ENCODE data around the gene ATP2B3. TPM values are rescaled to one million over a fixed set of nuclear protein-coding genes. Genes with fewer than 3 reads are reported as not detected.

The ATP2B3 gene
- total and polyA plus RNA-seq, 2 experiments from 2014 or later = 0.17 TPM; not detected in 1

- H3K4me1 Mint-ChIP-seq = peaks cover 5% of the 10 kb centered on the region; the same call in 1 of the 3 replicates
- ATAC-seq (no peak), DNase-seq (ENCODE audit: low spot score) (no peak)
- no peak overlapping the region for H2AFZ ChIP-seq
- no peaks in the 10 kb centered on the region for H3K27me3 Mint-ChIP-seq (ENCODE audit: insufficient read depth, low read depth, poor library complexity)
- H4K20me1 ChIP-seq (replicated peaks; ENCODE audit: insufficient read depth) = no peaks in the 10 kb centered on the region; the same call in 1 of the 2 replicates
- TF ChIP-seq, protein P1, sequence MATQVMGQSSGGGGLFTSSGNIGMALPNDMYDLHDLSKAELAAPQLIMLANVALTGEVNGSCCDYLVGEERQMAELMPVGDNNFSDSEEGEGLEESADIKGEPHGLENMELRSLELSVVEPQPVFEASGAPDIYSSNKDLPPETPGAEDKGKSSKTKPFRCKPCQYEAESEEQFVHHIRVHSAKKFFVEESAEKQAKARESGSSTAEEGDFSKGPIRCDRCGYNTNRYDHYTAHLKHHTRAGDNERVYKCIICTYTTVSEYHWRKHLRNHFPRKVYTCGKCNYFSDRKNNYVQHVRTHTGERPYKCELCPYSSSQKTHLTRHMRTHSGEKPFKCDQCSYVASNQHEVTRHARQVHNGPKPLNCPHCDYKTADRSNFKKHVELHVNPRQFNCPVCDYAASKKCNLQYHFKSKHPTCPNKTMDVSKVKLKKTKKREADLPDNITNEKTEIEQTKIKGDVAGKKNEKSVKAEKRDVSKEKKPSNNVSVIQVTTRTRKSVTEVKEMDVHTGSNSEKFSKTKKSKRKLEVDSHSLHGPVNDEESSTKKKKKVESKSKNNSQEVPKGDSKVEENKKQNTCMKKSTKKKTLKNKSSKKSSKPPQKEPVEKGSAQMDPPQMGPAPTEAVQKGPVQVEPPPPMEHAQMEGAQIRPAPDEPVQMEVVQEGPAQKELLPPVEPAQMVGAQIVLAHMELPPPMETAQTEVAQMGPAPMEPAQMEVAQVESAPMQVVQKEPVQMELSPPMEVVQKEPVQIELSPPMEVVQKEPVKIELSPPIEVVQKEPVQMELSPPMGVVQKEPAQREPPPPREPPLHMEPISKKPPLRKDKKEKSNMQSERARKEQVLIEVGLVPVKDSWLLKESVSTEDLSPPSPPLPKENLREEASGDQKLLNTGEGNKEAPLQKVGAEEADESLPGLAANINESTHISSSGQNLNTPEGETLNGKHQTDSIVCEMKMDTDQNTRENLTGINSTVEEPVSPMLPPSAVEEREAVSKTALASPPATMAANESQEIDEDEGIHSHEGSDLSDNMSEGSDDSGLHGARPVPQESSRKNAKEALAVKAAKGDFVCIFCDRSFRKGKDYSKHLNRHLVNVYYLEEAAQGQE (IDR thresholded peaks at IDR 0.05; ENCODE audit: unreplicated experiment) = no peak
- TF ChIP-seq ZNF331 (CRISPR knock-in tag; IDR thresholded peaks at IDR 0.05; ENCODE audit: low read depth) (no peak), EZH2phosphoT487 (IDR thresholded peaks at IDR 0.05; ENCODE audit: unreplicated experiment) (no peak), POLR2AphosphoS5 (IDR thresholded peaks at IDR 0.05; ENCODE audit: low read depth) (no peak), NANOG (IDR thresholded peaks at IDR 0.05; ENCODE audit: borderline replicate concordance) (no peak), EZH2 (IDR thresholded peaks at IDR 0.05; ENCODE audit: low read depth, unreplicated experiment) (no peak), ZNF114 (CRISPR knock-in tag; IDR thresholded peaks at IDR 0.05) (no peak)
- TF ChIP-seq, protein P2, sequence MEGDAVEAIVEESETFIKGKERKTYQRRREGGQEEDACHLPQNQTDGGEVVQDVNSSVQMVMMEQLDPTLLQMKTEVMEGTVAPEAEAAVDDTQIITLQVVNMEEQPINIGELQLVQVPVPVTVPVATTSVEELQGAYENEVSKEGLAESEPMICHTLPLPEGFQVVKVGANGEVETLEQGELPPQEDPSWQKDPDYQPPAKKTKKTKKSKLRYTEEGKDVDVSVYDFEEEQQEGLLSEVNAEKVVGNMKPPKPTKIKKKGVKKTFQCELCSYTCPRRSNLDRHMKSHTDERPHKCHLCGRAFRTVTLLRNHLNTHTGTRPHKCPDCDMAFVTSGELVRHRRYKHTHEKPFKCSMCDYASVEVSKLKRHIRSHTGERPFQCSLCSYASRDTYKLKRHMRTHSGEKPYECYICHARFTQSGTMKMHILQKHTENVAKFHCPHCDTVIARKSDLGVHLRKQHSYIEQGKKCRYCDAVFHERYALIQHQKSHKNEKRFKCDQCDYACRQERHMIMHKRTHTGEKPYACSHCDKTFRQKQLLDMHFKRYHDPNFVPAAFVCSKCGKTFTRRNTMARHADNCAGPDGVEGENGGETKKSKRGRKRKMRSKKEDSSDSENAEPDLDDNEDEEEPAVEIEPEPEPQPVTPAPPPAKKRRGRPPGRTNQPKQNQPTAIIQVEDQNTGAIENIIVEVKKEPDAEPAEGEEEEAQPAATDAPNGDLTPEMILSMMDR (conservative IDR thresholded peaks at IDR 0.05; ENCODE audit: low read depth in 2 of 2) = no peak
- TF ChIP-seq, protein P3, sequence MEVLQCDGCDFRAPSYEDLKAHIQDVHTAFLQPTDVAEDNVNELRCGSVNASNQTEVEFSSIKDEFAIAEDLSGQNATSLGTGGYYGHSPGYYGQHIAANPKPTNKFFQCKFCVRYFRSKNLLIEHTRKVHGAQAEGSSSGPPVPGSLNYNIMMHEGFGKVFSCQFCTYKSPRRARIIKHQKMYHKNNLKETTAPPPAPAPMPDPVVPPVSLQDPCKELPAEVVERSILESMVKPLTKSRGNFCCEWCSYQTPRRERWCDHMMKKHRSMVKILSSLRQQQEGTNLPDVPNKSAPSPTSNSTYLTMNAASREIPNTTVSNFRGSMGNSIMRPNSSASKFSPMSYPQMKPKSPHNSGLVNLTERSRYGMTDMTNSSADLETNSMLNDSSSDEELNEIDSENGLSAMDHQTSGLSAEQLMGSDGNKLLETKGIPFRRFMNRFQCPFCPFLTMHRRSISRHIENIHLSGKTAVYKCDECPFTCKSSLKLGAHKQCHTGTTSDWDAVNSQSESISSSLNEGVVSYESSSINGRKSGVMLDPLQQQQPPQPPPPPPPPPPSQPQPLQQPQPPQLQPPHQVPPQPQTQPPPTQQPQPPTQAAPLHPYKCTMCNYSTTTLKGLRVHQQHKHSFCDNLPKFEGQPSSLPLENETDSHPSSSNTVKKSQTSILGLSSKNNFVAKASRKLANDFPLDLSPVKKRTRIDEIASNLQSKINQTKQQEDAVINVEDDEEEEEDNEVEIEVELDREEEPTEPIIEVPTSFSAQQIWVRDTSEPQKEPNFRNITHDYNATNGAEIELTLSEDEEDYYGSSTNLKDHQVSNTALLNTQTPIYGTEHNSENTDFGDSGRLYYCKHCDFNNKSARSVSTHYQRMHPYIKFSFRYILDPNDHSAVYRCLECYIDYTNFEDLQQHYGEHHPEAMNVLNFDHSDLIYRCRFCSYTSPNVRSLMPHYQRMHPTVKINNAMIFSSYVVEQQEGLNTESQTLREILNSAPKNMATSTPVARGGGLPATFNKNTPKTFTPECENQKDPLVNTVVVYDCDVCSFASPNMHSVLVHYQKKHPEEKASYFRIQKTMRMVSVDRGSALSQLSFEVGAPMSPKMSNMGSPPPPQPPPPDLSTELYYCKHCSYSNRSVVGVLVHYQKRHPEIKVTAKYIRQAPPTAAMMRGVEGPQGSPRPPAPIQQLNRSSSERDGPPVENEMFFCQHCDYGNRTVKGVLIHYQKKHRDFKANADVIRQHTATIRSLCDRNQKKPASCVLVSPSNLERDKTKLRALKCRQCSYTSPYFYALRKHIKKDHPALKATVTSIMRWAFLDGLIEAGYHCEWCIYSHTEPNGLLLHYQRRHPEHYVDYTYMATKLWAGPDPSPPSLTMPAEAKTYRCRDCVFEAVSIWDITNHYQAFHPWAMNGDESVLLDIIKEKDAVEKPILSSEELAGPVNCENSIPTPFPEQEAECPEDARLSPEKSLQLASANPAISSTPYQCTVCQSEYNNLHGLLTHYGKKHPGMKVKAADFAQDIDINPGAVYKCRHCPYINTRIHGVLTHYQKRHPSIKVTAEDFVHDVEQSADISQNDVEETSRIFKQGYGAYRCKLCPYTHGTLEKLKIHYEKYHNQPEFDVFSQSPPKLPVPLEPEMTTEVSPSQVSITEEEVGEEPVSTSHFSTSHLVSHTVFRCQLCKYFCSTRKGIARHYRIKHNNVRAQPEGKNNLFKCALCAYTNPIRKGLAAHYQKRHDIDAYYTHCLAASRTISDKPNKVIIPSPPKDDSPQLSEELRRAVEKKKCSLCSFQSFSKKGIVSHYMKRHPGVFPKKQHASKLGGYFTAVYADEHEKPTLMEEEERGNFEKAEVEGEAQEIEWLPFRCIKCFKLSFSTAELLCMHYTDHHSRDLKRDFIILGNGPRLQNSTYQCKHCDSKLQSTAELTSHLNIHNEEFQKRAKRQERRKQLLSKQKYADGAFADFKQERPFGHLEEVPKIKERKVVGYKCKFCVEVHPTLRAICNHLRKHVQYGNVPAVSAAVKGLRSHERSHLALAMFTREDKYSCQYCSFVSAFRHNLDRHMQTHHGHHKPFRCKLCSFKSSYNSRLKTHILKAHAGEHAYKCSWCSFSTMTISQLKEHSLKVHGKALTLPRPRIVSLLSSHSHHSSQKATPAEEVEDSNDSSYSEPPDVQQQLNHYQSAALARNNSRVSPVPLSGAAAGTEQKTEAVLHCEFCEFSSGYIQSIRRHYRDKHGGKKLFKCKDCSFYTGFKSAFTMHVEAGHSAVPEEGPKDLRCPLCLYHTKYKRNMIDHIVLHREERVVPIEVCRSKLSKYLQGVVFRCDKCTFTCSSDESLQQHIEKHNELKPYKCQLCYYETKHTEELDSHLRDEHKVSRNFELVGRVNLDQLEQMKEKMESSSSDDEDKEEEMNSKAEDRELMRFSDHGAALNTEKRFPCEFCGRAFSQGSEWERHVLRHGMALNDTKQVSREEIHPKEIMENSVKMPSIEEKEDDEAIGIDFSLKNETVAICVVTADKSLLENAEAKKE (CRISPR knock-in tag; IDR thresholded peaks at IDR 0.05) = no peak
- no peaks in the 10 kb centered on the region for H3K9me2 ChIP-seq (ENCODE audit: insufficient read depth)
- H3K4me3 ChIP-seq = no peak overlapping the region
- H3F3A ChIP-seq (replicated peaks; ENCODE audit: low read depth) = no peaks in the 10 kb centered on the region
- no peak overlapping the region for H3K4me3 Mint-ChIP-seq
- H3K36me3 Mint-ChIP-seq (ENCODE audit: low read depth) = peaks cover 7% of the 10 kb centered on the region; the same call in 2 of the 3 replicates
- H3K36me3 ChIP-seq (ENCODE audit: insufficient read depth) = no peaks in the 10 kb centered on the region; the same call in 1 of the 2 replicates
- H3K4me2 ChIP-seq = no peak overlapping the region
- no peak overlapping the region for H3K27ac Mint-ChIP-seq
- H3K79me2 ChIP-seq (replicated peaks; ENCODE audit: insufficient read depth) = peaks cover 8% of the 10 kb centered on the region
- H3K27me3 ChIP-seq (ENCODE audit: insufficient read depth) = no peaks in the 10 kb centered on the region
- H3K9me3 Mint-ChIP-seq = no peaks in the 10 kb centered on the region
- no peak overlapping the region for H3K27ac ChIP-seq (ENCODE audit: low read depth)
- no peaks in the 10 kb centered on the region for H3K4me1 ChIP-seq (ENCODE audit: insufficient read depth)
Measured at GRCh38 chrX:153592966-153593688, 75.7 kb downstream of the ATP2B3 start.

All from GM23338 (cell line).